Skeletal muscle tissue (tissue), 4 donors: ENCODE measurements around the gene KLKB1. TPM values are rescaled to one million over a fixed set of nuclear protein-coding genes. Genes with fewer than 3 reads are reported as not detected.
"Not testable (repeated sequence)": the region's sequence is repeated elsewhere in the genome, so short reads cannot be mapped to it uniquely, and the experiment has no call there.

Experiments used
- H3K27ac ChIP-seq: one replicate; pipeline ENCODE4 v1.7.0; 2013; ENCODE audit warnings: mild to moderate bottlenecking, low read depth, low read length, inconsistent platforms
- H3K27me3 ChIP-seq, 3 donors: one replicate each; pipeline ENCODE4 v1.7.0; 2013; ENCODE audit warnings: low read length in 3 of 3; ENCODE audit not compliant: control insufficient read depth in 3 of 3, insufficient read depth in 3 of 3
- H3K36me3 ChIP-seq, 3 donors: one replicate each; pipeline ENCODE4 v1.7.0; 2013; ENCODE audit warnings: low read length in 3 of 3; ENCODE audit not compliant: control insufficient read depth in 3 of 3, insufficient read depth in 3 of 3
- H3K4me1 ChIP-seq, 3 donors: one replicate each; pipeline ENCODE4 v1.7.0; 2013; ENCODE audit warnings: low read length in 3 of 3, mild to moderate bottlenecking in 3 of 3; ENCODE audit not compliant: control insufficient read depth in 3 of 3, insufficient read depth in 3 of 3
- H3K4me3 ChIP-seq, 3 donors: one replicate each; pipeline ENCODE4 v1.7.0; 2013; ENCODE audit warnings: low read length in 3 of 3
- H3K9ac ChIP-seq, 3 donors: one replicate each; pipeline ENCODE4 v1.7.0; 2013; ENCODE audit warnings: low read length in 3 of 3, mild to moderate bottlenecking in 3 of 3, moderate library complexity in 2 of 3, low read depth in 1 of 3
- H3K9me3 ChIP-seq, 3 donors: one replicate each; pipeline ENCODE4 v1.7.0; 2013; ENCODE audit warnings: low read length in 3 of 3; ENCODE audit not compliant: control insufficient read depth in 3 of 3
- total RNA-seq: library from RNA; depleted of rRNA; stranded (reverse); fragments of >200 nt; gene quantifications from one replicate; pipeline ENCODE4 v1.2.3, GENCODE V29; 2014
- donor health status: Osteomylitis.

The KLKB1 gene
- total RNA-seq, 1 donor from 2014 or later: 0.52 TPM

GRCh38 chr4:186243331-186243730, 16.0 kb downstream of the KLKB1 start:
- Histone ChIP-seq H3K9ac (no peak overlapping the region), H3K4me1 (no peaks in the 10 kb centered on the region), H3K4me3 (no peak overlapping the region), H3K36me3 (peaks cover 0 to 3% (median 2%) of the 10 kb centered on the region in 3 donors), H3K27me3 (no peaks in the 10 kb centered on the region), H3K27ac (no peak overlapping the region), H3K9me3 (no peaks in the 10 kb centered on the region)

DNA sequence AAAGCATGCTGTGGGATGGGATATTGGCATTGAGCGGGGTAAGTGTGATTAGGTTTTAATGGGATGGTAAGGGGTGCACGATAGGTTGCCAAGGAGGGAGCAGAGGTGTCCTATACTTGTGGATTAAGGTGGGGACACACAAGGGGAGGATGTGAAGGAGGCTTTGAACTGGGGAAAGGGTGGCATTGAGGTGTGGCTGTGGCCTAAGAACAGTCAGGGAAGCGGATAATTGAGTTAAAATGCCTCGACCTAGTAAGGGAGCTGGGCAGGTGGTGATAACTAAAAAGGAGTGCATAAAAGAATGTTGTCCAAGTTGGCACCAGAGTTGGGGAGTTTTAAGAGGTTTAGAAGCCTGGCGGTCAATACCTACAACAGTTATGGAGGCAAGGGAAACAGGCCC, 17.5 kb downstream of the KLKB1 start:
- H3K27me3 ChIP-seq: no peaks in the 10 kb centered on the region
- H3K9me3 ChIP-seq: no peaks in the 10 kb centered on the region
- no peak overlapping the region for H3K9ac ChIP-seq

GRCh38 chr4:186247062-186247752, 19.9 kb downstream of the KLKB1 start:
- not testable (repeated sequence) for H3K27me3 ChIP-seq, H3K36me3 ChIP-seq, H3K4me3 ChIP-seq, H3K4me1 ChIP-seq, H3K27ac ChIP-seq, H3K9me3 ChIP-seq, H3K9ac ChIP-seq

More for the DNA sequence above, 17.5 kb downstream of the KLKB1 start:
- Histone ChIP-seq H3K27ac (no peak overlapping the region), H3K36me3 (peaks cover 0 to 3% (median 2%) of the 10 kb centered on the region in 3 donors), H3K4me3 (no peak overlapping the region), H3K4me1 (no peaks in the 10 kb centered on the region)

- H3K36me3 ChIP-seq: peaks cover 0 to 9% (median 8%) of the 10 kb centered on the region in 3 donors
- no peak overlapping the region for H3K27ac ChIP-seq
- H3K9me3 ChIP-seq: no peaks in the 10 kb centered on the region
- H3K4me1 ChIP-seq: no peaks in the 10 kb centered on the region
- H3K9ac ChIP-seq: no peak overlapping the region
- no peaks in the 10 kb centered on the region for H3K27me3 ChIP-seq
- H3K4me3 ChIP-seq: no peak overlapping the region
Measured at GRCh38 chr4:186248643-186249042, 21.3 kb downstream of the KLKB1 start.

- H3K36me3 ChIP-seq: peaks cover 0 to 13% (median 11%) of the 10 kb centered on the region in 3 donors
- no peaks in the 10 kb centered on the region for H3K4me1 ChIP-seq
- H3K9ac ChIP-seq: no peak overlapping the region
- no peak overlapping the region for H3K27ac ChIP-seq
- H3K9me3 ChIP-seq: no peaks in the 10 kb centered on the region
- no peaks in the 10 kb centered on the region for H3K27me3 ChIP-seq
- no peak overlapping the region for H3K4me3 ChIP-seq
Measured at GRCh38 chr4:186249785-186250754, 22.8 kb downstream of the KLKB1 start.

GRCh38 chr4:186250760-186251159, 23.5 kb downstream of the KLKB1 start:
- peaks cover 0 to 14% (median 12%) of the 10 kb centered on the region in 3 donors for H3K36me3 ChIP-seq
- no peaks in the 10 kb centered on the region for H3K9me3 ChIP-seq
- no peak overlapping the region for H3K4me3 ChIP-seq
- H3K4me1 ChIP-seq: no peaks in the 10 kb centered on the region
- no peak overlapping the region for H3K27ac ChIP-seq
- H3K27me3 ChIP-seq: no peaks in the 10 kb centered on the region
- no peak overlapping the region for H3K9ac ChIP-seq

DNA sequence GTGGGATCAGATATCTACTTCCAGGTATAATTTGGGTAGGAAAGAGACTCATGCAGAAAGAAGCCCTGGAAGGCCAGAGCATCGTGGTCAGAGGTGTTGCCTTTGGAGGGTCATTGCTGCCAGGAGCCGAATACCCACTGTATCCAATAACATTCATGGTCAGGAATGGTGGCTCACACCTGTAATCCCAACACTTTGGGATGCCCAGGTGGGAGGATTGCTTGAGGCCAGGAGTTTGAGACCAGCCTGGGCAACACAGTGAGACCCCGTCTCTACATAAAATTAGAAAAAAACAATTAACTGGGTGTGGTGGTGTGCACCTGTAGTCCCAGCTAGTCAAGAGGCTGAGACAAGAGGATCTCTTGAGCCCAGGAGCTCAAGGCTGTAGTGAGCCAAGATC, 27.8 kb downstream of the KLKB1 start:
- Histone ChIP-seq H3K4me1 (no peaks in the 10 kb centered on the region), H3K9me3 (no peaks in the 10 kb centered on the region), H3K36me3 (peaks cover 0 to 25% (median 15%) of the 10 kb centered on the region in 3 donors), H3K4me3 (no peak overlapping the region), H3K9ac (no peak overlapping the region), H3K27ac (no peak overlapping the region), H3K27me3 (no peaks in the 10 kb centered on the region)

- no peak overlapping the region for H3K4me3 ChIP-seq
- H3K27me3 ChIP-seq: no peaks in the 10 kb centered on the region
- H3K27ac ChIP-seq: no peak overlapping the region
- peaks cover 0 to 2% (median 0%) of the 10 kb centered on the region in 3 donors for H3K4me1 ChIP-seq
- no peaks in the 10 kb centered on the region for H3K9me3 ChIP-seq
- peaks cover 0 to 16% (median 8%) of the 10 kb centered on the region in 3 donors for H3K36me3 ChIP-seq
- H3K9ac ChIP-seq: no peak overlapping the region
Measured at GRCh38 chr4:186258216-186258811, 31.0 kb downstream of the KLKB1 start.

DNA sequence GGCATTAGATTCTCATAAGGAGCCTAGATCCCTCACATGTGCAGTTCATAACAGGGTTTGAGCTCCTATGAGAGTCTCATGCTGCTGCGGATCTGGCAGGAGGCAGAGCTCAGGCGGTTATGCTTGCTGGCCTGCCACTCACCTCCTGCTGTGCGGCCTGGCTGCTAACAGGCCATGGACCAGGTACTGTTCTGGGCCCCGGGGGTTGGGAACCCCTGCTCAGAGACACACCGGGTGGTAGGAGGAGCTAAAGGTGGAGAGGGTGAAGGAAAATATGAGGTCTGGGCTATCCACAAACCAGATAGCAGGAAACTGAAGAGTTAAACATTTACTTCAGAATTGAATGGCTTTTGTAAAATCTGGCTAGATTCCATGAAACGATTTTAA, 32.8 kb downstream of the KLKB1 start:
- Histone ChIP-seq H3K4me1 (peaks cover 0 to 2% (median 0%) of the 10 kb centered on the region in 3 donors), H3K27ac (no peak overlapping the region), H3K4me3 (no peak overlapping the region), H3K36me3 (peaks cover 0 to 11% (median 5%) of the 10 kb centered on the region in 3 donors), H3K27me3 (no peaks in the 10 kb centered on the region), H3K9me3 (no peaks in the 10 kb centered on the region), H3K9ac (no peak overlapping the region)
